Upper lobe of left lung (tissue), 6 donors: Measurements from ENCODE around the gene MROH9. TPM values are rescaled to one million over a fixed set of nuclear protein-coding genes. Genes with fewer than 3 reads are reported as not detected.
A peak's percentile ranks its signal among the peaks of the same experiment; 100 is the strongest.

Experiments used
- ATAC-seq, 2 donors: fragments of 200-7000 bp; cut with Tn5 transposase; one replicate each; pipeline ENCODE4 v1.9.1; 2022; ENCODE audit warnings: mild to moderate bottlenecking in 2 of 2, moderate library complexity in 2 of 2; ENCODE audit not compliant: low FRiP score in 2 of 2
- DNase-seq, 2 donors: peaks; one replicate each; pipeline ENCODE4 v3.0.0-alpha.2; 2019 to 2020
- H3K27ac ChIP-seq, 4 donors: fragments of 200-600 bp; sonication (generic); one replicate each; pipeline ENCODE4 v1.5.1; 2016 to 2019
- H3K27me3 ChIP-seq, 4 donors: fragments of 200-600 bp; sonication (generic); one replicate each; pipeline ENCODE4 v1.5.1; 2017 to 2019
- H3K36me3 ChIP-seq, 4 donors: fragments of 200-600 bp; sonication (generic); one replicate each; pipeline ENCODE4 v1.5.1; 2016 to 2019
- H3K4me1 ChIP-seq, 4 donors: fragments of 200-600 bp; sonication (generic); one replicate each; pipeline ENCODE4 v1.5.1; 2018 to 2019
- H3K4me3 ChIP-seq, 4 donors: fragments of 200-600 bp; sonication (generic); one replicate each; pipeline ENCODE4 v1.5.1; 2017 to 2019; ENCODE audit warnings: mild to moderate bottlenecking in 2 of 4, moderate library complexity in 1 of 4
- H3K9me3 ChIP-seq, 4 donors: fragments of 200-600 bp; sonication (generic); one replicate each; pipeline ENCODE4 v1.5.1; 2018 to 2019
- CTCF ChIP-seq, 6 experiments: fragments of 450-650 bp in 4 of 6; fragments of 200-600 bp in 2 of 6; sonication (generic) in 2 of 6; IDR thresholded peaks; one replicate each; pipeline ENCODE4 v1.5.1; 2016 to 2019; ENCODE audit warnings: antibody characterized with exemption in 6 of 6
- EP300 ChIP-seq, 4 donors: sonication (generic); formaldehyde crosslinking; IDR thresholded peaks; one replicate each; pipeline ENCODE4 v1.5.1; 2017; ENCODE audit warnings: antibody characterized with exemption in 4 of 4, control low read depth in 2 of 4
- POLR2A ChIP-seq, 4 donors: fragments of 450-650 bp; IDR thresholded peaks; one replicate each; pipeline ENCODE4 v1.5.1; 2016 to 2017; ENCODE audit warnings: antibody characterized with exemption in 4 of 4, mild to moderate bottlenecking in 2 of 4
- POLR2AphosphoS5 ChIP-seq, 2 donors: sonication (generic); formaldehyde crosslinking; IDR thresholded peaks; one replicate each; pipeline ENCODE4 v1.5.1; 2017; ENCODE audit warnings: antibody characterized with exemption in 2 of 2
- WGBS, 2 donors: methylation state at CpG; one replicate each; pipeline ENCODE4 v1.1.5; 2017 to 2018; 5-methylcytosine and 5-hydroxymethylcytosine counted together
- small RNA-seq, 4 donors: library from RNA; depleted of rRNA; stranded (forward); fragments of <200 nt; gene quantifications; one replicate each; pipeline ENCODE3, GENCODE V24; 2016
- total RNA-seq, 6 donors: library from RNA; depleted of rRNA in 4 of 6; stranded (reverse); fragments of >200 nt in 4 of 6; gene quantifications; one replicate each; pipeline versions ENCODE4 v1.1.0 to v1.2.1, GENCODE V29; 2016 to 2021
- donor health status: DM: no; HTN: no; CAD: no; lungs with moderate emphysema.
- donor health status: DM: no; HTN: yes; CAD: no; lungs with severe emphysema.

MROH9 gene
- total RNA-seq, 6 donors from 2014 or later, result 0.34 to 4.1 (median 1.6) TPM; not detected in 1

GRCh38 chr1:171110621-171111326 is 175.4 kb downstream of the MROH9 start:
- WGBS, 2 donors, result 70 to 72% methylated on average over 7 of the region's 7 CpGs
- Histone ChIP-seq H3K27me3 (no peaks in the 10 kb centered on the region), H3K36me3 (no peaks in the 10 kb centered on the region), H3K4me1 (no peaks in the 10 kb centered on the region), H3K4me3 (no peak overlapping the region), H3K27ac (peak overlapping the region in 3 of 4 donors; percentile 12 to 64 (median 20)), H3K9me3 (no peaks in the 10 kb centered on the region)
- DNase-seq (no peak), ATAC-seq (peak in 1 of 2 donors; percentile 61)
- no peak for TF ChIP-seq POLR2A (IDR thresholded peaks at IDR 0.05)

- Histone ChIP-seq H3K9me3 (no peaks in the 10 kb centered on the region), H3K36me3 (no peaks in the 10 kb centered on the region), H3K27ac (peak overlapping the region in 2 of 4 donors; percentile 21 to 64), H3K27me3 (no peaks in the 10 kb centered on the region), H3K4me1 (peaks cover 0 to under 1% (median 0%) of the 10 kb centered on the region in 4 donors), H3K4me3 (no peak overlapping the region)
- DNase-seq (no peak), ATAC-seq (no peak)
- TF ChIP-seq POLR2A (IDR thresholded peaks at IDR 0.05) (no peak), POLR2AphosphoS5 (IDR thresholded peaks at IDR 0.05) (no peak), CTCF (IDR thresholded peaks at IDR 0.05) (no peak), EP300 (IDR thresholded peaks at IDR 0.05) (no peak)
- 75 to 80% methylated on average over 3 of the region's 3 CpGs for WGBS, 2 donors
Observed at GRCh38 chr1:171112119-171112518, 176.8 kb downstream of the MROH9 start.

- H3K4me3 ChIP-seq, result no peak overlapping the region
- no peak overlapping the region for H3K27ac ChIP-seq
- DNase-seq, result no peak
- H3K27me3 ChIP-seq, result no peaks in the 10 kb centered on the region
- TF ChIP-seq POLR2A (IDR thresholded peaks at IDR 0.05) (no peak), EP300 (IDR thresholded peaks at IDR 0.05) (no peak), POLR2AphosphoS5 (IDR thresholded peaks at IDR 0.05) (no peak), CTCF (IDR thresholded peaks at IDR 0.05) (no peak)
- H3K9me3 ChIP-seq, result no peaks in the 10 kb centered on the region
- 57 to 64% methylated on average over 3 of the region's 3 CpGs for WGBS, 2 donors
- no peaks in the 10 kb centered on the region for H3K36me3 ChIP-seq
- peaks cover 0 to 6% (median 0%) of the 10 kb centered on the region in 4 donors for H3K4me1 ChIP-seq
- no peak for ATAC-seq
Observed at GRCh38 chr1:171113382-171113781, 178.0 kb downstream of the MROH9 start.

Small RNAs within 50 kb of the gene (small RNA-seq; reads per million reads assigned to genes)
- 0 to 0.26 (median 0.10) reads per million in 4 donors for gene MIR1295A

Other genes starting within 250 kb of the MROH9 start
- 10 to 100 TPM in 5 of 6 donors, 1 to 10 TPM in 1; 9.1 to 16.7 (median 13.5) TPM for gene FMO3, start 155.4 kb downstream of the MROH9 start, total RNA-seq
- gene FMO2, start 249.8 kb downstream of the MROH9 start, total RNA-seq, result 100 to 1,000 TPM; 118 to 259 (median 169) TPM